ENCODE data around the gene THUMPD3. TPM values are rescaled to one million over a fixed set of nuclear protein-coding genes. Genes with fewer than 3 reads are reported as not detected.

The THUMPD3 gene
- total and polyA plus RNA-seq, 12 donors, result 40.3 to 72.1 (median 52.5) TPM

DNA sequence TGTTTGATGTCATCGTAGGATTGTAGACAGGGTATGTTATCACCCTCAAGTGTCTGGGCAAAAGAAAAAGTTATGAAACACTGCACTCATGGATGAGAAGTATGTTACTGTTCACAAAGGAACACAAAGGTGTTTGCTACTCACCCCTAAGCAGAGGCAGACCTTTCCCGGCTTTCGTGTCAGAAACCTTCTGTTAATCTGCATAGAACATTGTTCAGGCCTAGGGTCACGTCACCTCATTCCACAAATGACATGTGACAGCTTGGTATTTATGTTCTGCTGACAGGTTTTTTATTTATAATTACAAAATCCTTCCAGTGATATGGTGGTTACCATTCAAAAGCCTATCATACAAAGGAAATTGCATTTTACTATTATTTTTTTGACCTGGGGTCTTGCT, 16.5 kb downstream of the THUMPD3 start:
- Histone ChIP-seq H3K27ac (peak overlapping the region in 5 of 10 donors; percentile 4 to 35 (median 19)), H3K4me3 (no peak overlapping the region), H3K27me3 (no peaks in the 10 kb centered on the region), H3K9me3 (no peaks in the 10 kb centered on the region), H3K36me3 (peaks cover 0 to 100% (median 57%) of the 10 kb centered on the region in 9 donors), H3K4me1 (peaks cover 0 to 17% (median 0%) of the 10 kb centered on the region in 9 donors)
- TF ChIP-seq CTCF (IDR thresholded peaks at IDR 0.05), result no peak
- DNase-seq (no peak), ATAC-seq (peak in 5 of 8 donors; percentile 16 to 63 (median 56))
- 35 to 48% methylated on average over 4 of the region's 4 CpGs for WGBS, 2 donors
- intact Hi-C loops (cut with DNase I), result loop anchor here in 1 of 10 donors (10.0 kb wide), 1 partner anchor 55 kb away; no protein-coding TSS in a partner anchor

GRCh38 chr3:9380014-9380413, 17.2 kb downstream of the THUMPD3 start:
- H3K27ac ChIP-seq, result no peak overlapping the region

GRCh38 chr3:9384141-9384828, 21.4 kb downstream of the THUMPD3 start:
- Histone ChIP-seq H3K27me3 (no peaks in the 10 kb centered on the region), H3K27ac (no peak overlapping the region), H3K36me3 (peaks cover 0 to 98% (median 54%) of the 10 kb centered on the region in 9 donors), H3K9me3 (no peaks in the 10 kb centered on the region), H3K4me1 (peaks cover 0 to 12% (median 3%) of the 10 kb centered on the region in 9 donors), H3K4me3 (no peak overlapping the region)
- DNase-seq (no peak), ATAC-seq (no peak)
- intact Hi-C loops (cut with DNase I), result loop anchor here in 3 of 10 donors (5.0 to 10.0 kb wide), 3 partner anchors 51 to 68 kb away; no protein-coding TSS in a partner anchor
- 84% methylated on average over 13 of the region's 13 CpGs for WGBS, 2 donors
- TF ChIP-seq CTCF (IDR thresholded peaks at IDR 0.05), result no peak

More at GRCh38 chr3:9380014-9380413, 17.2 kb downstream of the THUMPD3 start:
- H3K27me3 ChIP-seq, result no peaks in the 10 kb centered on the region
- peaks cover 0 to 17% (median 0%) of the 10 kb centered on the region in 9 donors for H3K4me1 ChIP-seq
- intact Hi-C loops (cut with DNase I), result loop anchor here in 3 of 10 donors (5.0 to 10.0 kb wide), 3 partner anchors 55 to 72 kb away; no protein-coding TSS in a partner anchor
- H3K9me3 ChIP-seq, result no peaks in the 10 kb centered on the region
- H3K4me3 ChIP-seq, result no peak overlapping the region
- ATAC-seq, result no peak
- H3K36me3 ChIP-seq, result peaks cover 0 to 100% (median 53%) of the 10 kb centered on the region in 9 donors
- TF ChIP-seq CTCF (IDR thresholded peaks at IDR 0.05), result no peak
- 77 to 87% methylated on average over 3 of the region's 3 CpGs for WGBS, 2 donors
- no peak for DNase-seq

- no peak for ATAC-seq
- peaks cover 0 to 15% (median 0%) of the 10 kb centered on the region in 9 donors for H3K4me1 ChIP-seq
- peaks cover 3 to 98% (median 60%) of the 10 kb centered on the region in 9 donors for H3K36me3 ChIP-seq
- WGBS, 2 donors, result 79 to 81% methylated on average over 2 of the region's 2 CpGs
- no peak overlapping the region for H3K4me3 ChIP-seq
- DNase-seq, result no peak
- no peaks in the 10 kb centered on the region for H3K27me3 ChIP-seq
- TF ChIP-seq CTCF (IDR thresholded peaks at IDR 0.05), result no peak
- no peaks in the 10 kb centered on the region for H3K9me3 ChIP-seq
- intact Hi-C loops (cut with DNase I), result loop anchor here in 6 of 10 donors (5.0 to 10.0 kb wide), 4 partner anchors 42 to 59 kb away; no protein-coding TSS in a partner anchor
- peak overlapping the region in 1 of 10 donors; percentile 15 for H3K27ac ChIP-seq
Measured at GRCh38 chr3:9385187-9386077, 22.6 kb downstream of the THUMPD3 start.

Measured in heart right ventricle (tissue), 16 donors.